GM19372 (cell line): ENCODE measurements around the gene USP40.
"Not testable (repeated sequence)": the region's sequence is repeated elsewhere in the genome, so short reads cannot be mapped to it uniquely, and the experiment has no call there.

Source experiments
- ATAC-seq: cut with Tn5 transposase; IDR thresholded peaks from one replicate; pipeline ENCODE4 v1.9.1; 2021; ENCODE audit warnings: mild to moderate bottlenecking, low read depth, moderate library complexity; ENCODE audit not compliant: unreplicated experiment

The USP40 gene

GRCh38 chr2:233566141-233566956 lies at the start of gene USP40:
USP40 (minus strand) TSS chr2:233566782; CDS start chr2:233565554, 1,228 bp downstream.
- ATAC-seq = peak; percentile 61

GRCh38 chr2:233611284-233611683 lies 44.7 kb upstream of the USP40 start:
- no peak for ATAC-seq

- no peak for ATAC-seq
Observed at GRCh38 chr2:233605680-233606079, 39.1 kb upstream of the USP40 start.

GRCh38 chr2:233604826-233605225 lies 38.2 kb upstream of the USP40 start:
- ATAC-seq = no peak

- no peak for ATAC-seq
Observed at GRCh38 chr2:233603520-233603919, 36.9 kb upstream of the USP40 start.

- no peak for ATAC-seq
Observed at GRCh38 chr2:233602076-233602475, 35.5 kb upstream of the USP40 start.

GRCh38 chr2:233600386-233600785 lies 33.8 kb upstream of the USP40 start:
- no peak for ATAC-seq

GRCh38 chr2:233598952-233599351 lies 32.4 kb upstream of the USP40 start:
- no peak for ATAC-seq

- no peak for ATAC-seq
Observed at GRCh38 chr2:233597522-233597921, 30.9 kb upstream of the USP40 start.

- ATAC-seq = peak; percentile 71
Observed at GRCh38 chr2:233593201-233593600, 26.6 kb upstream of the USP40 start.

- ATAC-seq = not testable (repeated sequence)
Observed at GRCh38 chr2:233592706-233593105, 26.1 kb upstream of the USP40 start.

GRCh38 chr2:233588400-233588799 lies 21.8 kb upstream of the USP40 start:
- ATAC-seq = no peak

GRCh38 chr2:233584210-233584609 lies 17.6 kb upstream of the USP40 start:
- no peak for ATAC-seq

GRCh38 chr2:233583217-233583965 lies 16.8 kb upstream of the USP40 start:
- ATAC-seq = not testable (repeated sequence)

GRCh38 chr2:233577341-233577740 lies 10.8 kb upstream of the USP40 start:
- not testable (repeated sequence) for ATAC-seq

- ATAC-seq = no peak
Observed at GRCh38 chr2:233572468-233572867, 5.9 kb upstream of the USP40 start.

- ATAC-seq = no peak
Observed at GRCh38 chr2:233571462-233571861, 4.9 kb upstream of the USP40 start.

- ATAC-seq = no peak
Observed at GRCh38 chr2:233571001-233571400, 4.4 kb upstream of the USP40 start.

- ATAC-seq = peak; percentile 30
Observed at GRCh38 chr2:233565685-233566140, 869 bp downstream of the USP40 start.

- ATAC-seq = no peak
Observed at GRCh38 chr2:233563663-233564430, 2.7 kb downstream of the USP40 start.
